Activated CD8-positive, alpha-beta memory T cell treated with anti-CD3 and anti-CD28 coated beads, Interleukin-2, amount 50 U/mL, for 48 hours (primary cell): ENCODE data around the gene FHAD1.

Experiments
- DNase-seq: peaks from one replicate; pipeline ENCODE4 v3.0.0-alpha.2; 2020

FHAD1 gene

DNA sequence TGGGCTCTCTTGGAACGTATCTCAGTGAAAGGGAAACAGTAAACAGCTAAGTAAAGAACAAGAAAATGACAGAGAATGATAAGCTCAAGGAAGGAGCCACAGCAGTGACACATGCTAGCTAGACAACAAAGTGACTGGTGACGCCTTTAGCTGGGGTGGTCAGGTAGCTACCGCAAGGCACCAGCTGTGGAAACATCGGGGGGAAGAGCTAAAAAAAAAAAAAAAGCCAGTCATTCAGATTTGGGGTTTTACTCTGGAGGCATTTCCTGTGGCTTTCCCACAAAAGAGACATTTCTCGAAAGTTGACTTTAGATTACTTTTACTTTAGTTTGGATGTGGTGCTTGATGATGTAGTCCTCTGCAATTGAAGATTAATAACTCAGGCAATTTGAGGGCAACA, 2.1 kb downstream of the FHAD1 start:
- peak; percentile 69 for DNase-seq

DNA sequence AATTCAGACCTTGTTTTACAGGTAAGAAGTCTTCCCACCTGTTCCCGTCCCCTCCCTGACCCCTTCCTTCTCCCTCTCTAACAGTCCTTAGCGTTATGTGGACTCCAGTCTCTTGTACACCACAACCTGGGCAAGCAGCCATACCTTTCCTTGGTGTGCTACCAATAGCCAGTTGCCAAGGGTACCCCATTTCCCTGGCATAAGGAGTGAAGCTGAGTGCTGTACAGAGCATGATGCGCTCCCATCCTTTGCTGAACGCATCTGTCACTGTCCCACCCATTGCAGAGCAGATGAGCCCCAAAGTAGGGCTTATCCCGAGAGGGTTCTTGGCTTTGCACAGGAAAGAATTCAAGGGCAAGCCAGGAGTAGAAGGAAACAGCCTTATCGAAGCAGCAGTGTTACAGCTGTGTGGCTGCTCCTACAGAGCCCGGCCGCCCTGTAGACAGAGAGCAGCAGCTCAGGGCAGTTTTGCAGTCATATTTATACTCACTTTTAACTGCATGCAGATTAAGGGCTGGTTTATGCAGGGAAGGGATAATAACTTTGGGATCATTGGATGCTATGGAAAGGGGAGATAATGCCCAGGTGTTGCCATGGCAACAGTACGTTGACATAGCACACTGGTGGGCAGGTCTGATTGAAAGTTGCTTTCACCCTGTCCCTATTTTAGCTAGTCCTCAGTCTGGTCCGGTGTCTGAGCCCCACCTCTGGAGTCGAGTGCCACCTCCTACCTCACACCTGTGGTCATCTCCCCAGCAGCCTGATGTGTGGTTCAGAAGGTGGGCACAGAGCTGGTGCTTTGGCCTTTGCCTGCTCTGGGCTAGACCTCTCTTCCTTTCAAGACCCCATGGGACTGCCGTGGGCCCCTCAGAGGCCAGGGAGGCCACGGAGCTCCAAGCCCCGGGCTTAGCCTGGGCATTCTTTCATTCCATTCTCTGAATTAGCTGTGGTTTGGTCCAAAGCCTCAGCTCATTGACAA, 5.1 kb downstream of the FHAD1 start:
- DNase-seq: no peak

DNA sequence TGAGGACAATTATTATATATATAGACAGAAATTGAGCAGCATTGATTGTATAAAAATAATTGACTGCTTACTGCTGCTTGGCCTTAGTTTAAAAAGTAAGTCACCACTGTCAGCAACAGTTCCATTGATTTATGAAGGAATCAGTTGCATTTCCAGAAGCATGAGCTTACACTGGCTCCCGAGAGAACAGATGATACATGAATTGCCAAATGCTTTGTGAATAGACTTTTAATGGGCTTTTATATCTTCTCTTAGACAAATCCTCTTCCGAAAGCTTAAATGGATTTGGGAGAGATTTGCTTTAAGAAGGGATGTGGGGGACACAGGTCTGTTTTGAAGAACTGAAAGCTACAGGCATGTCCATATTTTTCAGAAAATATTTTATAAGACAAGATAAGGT, 7.5 kb downstream of the FHAD1 start:
- DNase-seq: no peak

DNA sequence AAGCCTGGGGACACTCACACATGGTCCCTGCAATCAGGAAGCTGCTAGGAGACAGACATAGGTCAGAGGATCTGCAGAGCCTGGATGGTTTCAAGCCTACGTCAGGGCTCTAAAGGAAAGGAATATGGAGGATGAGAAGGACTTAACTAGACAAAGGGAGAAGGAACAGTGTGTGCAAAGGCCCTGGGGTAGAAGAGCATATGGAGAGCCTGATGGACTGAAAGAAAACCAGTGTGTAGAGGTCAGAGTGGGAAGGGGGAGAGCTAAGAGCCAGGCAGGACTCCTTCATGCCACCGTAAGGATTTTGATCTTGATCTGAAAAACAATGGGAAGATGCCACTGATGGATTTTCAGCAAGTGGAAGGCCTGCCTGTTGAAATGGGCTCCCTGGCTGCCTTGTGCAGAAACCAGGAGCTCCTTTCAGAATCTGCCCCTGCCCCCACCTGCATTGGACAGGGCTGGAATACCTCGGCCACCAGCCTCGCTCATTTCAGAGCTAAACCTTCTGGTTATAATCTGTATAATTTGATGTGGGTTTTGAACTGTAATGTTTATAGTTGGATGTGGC, 8.6 kb downstream of the FHAD1 start:
- no peak for DNase-seq

DNA sequence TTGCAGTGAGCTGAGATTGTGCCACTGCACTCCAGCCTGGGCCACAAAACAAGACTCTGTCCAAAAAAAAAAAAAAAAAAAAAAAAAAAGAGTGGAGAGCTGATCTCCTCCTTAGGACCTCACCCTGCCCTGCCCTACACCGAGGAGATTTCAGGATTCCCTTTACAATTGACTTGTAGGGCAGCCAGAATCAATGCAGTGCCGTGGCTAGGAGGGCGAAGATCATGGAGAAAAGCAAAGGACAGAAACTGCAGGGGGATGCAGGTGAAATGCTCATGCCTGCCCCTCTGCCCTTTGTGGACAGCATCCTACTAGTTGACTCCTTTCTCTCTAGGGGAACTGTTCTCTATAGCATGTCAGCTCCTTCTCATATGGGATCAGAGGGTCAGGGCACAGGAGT, 9.6 kb downstream of the FHAD1 start:
- no peak for DNase-seq

DNA sequence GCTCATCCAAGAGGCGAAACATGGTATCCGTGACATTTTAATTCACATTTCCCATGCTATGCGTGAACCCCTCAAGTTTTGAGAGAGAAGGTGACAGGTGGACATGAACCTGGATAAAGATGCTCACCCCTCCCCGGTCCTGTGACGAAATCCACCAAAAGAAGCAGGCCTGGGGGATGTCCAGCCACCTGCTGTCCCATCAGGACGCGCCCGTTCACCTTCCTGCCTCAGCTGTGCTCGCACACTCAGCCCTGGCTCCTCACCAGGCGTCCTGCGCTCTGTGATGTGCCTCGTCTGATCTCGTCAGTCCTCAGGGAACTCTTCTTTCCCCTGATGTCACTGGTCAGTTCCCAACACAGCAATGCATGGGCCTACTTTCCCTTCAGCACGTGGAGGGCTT, 10.3 kb downstream of the FHAD1 start:
- DNase-seq: no peak

DNA sequence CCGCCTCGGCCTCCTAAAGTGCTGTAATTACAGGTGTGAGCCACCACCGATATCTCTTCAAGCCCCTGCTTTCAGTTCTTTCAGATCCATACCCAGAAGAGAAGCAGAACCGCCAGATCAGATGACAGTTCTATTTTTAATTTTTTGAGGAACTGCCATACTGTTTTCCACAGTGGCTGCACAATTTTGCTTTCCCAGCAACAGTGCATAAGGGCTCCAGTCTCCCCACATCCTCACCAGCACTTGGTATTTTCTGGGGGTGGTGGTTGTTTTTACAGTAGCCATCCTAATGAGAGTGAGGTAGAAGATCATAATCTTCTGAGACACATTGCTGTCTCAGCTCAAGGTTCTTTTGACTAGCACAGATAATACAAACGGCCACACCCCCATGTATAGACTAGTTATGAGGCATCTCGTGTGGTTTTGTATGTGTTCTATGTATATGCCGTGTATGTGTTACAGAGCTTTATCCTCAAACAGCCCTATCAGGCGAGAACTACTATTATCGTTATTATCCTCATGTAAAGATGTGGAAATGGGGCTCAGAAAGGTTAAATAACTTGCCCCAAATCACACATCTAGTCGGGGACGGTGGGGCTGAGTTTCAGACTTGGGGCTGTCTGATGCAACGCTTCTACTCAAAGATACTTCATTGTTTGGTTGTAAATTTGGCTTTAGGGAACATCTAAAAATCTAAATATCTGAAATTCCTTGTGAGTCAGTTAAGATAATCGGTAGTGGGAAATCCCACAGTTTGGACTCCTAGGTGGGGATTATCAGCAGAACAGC, 12.0 kb downstream of the FHAD1 start:
- DNase-seq: no peak

DNA sequence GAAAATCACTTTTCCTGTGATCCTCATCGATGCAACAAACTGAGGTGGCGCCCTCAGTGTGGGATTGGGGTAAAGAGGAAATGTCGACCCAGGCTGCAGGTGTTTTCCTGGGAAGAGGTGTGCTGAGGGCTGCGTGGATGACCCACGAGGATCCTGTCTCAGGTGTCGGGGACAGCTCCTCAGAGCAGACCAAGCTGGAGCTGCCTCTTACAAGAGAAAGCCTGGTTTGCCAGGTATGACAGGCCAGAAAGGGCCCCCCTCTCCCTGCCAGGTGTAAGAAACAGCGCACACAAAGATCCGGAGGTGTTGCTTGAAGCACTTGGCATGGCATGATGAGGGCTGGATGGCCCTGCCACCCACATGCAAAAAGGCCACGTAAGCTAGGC, 12.6 kb downstream of the FHAD1 start:
- peak; percentile 42 for DNase-seq

DNA sequence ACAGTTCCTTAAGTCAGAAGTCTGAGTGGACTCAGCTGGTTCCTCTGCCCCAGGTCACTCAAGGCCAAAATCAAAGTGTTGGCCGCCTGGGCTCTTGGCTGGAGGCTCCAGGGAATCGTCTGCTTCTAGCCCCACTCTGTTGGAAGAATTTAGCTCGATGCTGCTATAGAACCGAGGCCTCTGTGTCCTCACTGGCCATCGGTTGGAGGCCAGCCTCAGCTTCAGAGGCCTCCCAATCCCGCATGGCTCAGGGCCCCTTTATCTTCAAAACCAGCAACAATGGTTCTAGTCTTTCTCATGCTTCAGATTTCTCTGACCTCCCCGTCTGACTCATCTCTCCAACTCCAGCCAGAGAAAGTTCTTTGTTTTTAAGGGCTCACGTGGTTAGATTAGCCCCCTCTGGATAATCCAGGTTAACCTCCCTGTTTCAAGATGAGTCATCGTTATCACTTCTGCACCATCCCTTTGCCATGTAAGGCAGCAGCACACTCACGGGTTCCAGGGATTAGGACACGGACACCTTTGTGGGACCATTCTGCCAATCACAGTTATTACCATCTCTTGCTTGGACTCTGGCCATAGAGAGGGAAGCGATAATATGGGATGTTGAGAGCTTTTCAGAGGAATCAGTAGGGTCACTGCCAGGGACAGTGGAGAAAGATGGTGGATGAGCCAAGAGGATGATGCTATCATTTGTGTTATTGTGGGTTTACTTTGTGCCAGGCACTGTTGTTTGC, 13.6 kb downstream of the FHAD1 start:
- DNase-seq: peak; percentile 40

DNA sequence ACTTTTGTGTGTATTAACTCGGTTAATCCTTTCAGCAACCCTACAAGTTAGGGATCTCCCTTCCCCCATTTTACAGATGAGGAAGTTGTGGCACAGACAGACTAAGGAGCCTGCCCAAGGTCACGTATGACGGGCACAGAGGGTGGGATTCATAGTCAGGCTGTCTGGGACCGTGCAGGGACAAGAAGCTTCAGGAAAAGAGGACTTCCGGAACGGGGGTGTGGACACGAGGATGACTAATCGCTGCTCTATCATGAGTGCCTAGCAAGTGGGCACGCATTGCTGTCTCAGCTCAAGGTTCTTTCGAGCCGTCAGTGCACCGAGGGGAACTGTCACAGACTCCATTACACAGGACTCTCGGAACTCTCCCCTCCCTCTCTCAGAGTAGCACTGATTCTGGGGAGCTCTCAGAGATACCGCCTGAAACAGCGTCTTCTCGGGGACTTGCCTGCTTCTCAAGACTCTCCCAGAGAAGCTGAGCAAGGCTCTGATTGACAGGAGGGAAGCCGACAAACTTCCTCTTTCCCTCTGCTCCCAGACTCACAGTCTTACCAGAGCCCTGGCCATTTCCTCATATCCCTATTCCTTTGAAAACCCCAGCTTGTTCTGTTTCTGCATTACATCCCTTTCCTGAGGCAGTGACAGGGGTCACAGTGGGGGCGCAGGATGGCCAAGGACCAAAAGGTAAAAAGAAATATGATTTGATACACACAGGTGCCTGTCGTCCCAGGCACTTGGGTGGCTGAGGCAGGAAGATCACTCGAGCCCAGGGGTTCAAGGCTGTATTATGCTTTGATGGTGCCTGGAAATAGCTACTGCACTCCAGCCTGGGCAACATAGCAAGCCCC, 14.4 kb downstream of the FHAD1 start:
- peak; percentile 58 for DNase-seq

DNA sequence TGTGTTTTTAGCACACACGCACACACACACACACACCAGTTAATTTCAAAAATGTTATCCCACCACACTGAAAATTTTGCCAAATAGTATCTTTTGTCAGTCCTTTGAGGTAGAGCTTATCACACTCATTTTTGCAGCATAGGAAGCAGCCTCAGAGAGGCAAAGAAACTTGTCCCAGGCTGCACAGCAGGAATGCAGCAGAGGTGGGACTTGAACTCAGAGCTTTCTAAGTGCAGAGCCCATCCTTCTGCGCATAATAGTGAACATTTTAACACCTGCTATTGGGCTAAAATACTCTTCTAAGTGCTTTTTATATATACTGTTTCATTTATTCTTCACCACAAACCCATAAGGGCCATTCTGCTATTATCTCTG, 15.0 kb downstream of the FHAD1 start:
- DNase-seq: no peak

DNA sequence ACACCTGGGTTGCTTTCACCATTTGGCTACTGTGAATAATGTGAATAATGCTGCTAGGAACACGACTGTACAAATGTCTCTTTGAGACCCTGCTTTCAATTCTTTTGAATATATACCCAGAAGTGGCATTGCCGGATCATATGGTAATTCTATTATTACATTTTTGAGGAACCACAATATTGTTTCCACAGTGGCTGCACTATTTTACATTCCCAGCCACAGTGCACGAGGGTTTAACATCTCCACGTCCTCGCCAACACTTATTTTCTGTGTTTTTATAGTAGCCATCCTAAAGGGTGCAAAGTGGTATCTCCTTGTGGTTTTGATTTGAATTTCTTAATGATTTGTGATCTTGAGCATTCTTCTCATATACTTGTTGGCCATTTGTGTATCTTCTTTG, 15.7 kb downstream of the FHAD1 start:
- no peak for DNase-seq

DNA sequence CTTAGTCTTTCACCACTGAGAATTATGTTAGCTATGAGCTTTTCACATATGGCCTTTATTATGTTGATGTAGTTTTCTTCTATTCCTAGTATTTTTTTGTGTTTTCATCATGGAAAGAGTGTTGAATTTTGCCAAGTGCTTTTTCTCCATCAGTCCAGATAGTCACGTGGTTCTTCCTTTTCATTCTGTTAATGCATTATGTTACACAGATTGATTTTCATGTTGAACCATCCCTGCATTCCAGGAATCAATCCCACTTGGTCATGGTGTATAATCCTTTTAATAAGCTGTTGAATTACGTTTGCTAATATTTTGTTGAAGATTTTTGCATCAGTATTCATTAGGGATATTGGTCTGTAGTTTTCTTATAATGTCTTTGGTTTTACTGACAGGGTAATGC, 17.7 kb downstream of the FHAD1 start:
- no peak for DNase-seq

DNA sequence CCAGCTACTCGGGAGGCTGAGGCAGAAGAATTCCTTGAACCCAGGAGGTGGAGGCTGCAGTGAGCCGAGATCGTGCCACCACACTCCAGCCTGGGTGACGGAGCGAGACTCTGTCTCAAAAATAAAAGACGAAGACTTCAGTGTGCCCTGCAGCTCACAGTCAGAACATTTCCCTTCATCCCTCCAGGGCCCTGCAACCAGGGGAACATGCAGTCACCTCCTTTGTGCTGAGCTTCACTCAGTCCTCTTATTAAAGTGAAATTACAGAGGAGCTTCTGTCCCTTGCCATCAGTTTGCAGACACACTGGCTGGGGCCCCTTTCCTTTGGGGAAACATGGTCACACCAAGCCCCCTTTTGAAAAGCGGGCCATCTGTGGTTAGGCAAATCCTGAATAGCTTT, 24.2 kb downstream of the FHAD1 start:
- DNase-seq: no peak

DNA sequence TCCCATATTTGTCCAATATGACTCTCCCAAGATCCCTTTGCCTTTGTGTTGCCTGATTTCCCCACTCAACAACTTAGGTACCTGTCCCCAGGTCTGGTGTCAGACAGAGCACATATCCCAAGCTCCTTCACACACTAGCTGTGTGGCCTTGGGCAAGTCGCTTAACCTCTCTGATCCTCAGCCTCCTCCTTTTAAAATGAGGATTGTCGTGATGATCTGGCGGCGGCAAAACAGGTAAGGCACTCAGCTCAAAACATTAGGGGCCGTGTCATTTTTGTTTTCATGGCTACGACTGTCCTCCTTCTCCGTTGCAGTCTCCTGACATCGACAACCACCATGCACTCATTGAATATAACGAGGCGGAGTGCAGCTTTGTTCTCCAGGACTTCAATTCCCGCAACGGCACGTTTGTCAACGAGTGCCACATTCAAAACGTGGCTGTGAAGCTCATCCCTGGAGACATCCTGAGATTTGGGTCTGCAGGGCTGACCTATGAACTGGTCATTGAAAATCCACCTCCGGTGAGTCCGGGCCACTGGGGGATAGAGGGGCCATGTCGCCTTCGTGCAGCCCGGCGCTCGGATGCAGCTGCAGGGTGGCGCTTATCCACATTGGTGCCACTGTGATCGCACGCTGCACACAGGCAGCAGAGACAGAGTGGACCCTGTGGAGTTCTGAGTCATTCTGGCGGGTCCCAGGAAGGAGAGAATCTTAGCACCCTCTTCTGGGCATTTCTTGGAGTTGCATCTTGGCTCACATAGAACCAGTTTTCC, 25.2 kb downstream of the FHAD1 start:
- DNase-seq: peak; percentile 64

DNA sequence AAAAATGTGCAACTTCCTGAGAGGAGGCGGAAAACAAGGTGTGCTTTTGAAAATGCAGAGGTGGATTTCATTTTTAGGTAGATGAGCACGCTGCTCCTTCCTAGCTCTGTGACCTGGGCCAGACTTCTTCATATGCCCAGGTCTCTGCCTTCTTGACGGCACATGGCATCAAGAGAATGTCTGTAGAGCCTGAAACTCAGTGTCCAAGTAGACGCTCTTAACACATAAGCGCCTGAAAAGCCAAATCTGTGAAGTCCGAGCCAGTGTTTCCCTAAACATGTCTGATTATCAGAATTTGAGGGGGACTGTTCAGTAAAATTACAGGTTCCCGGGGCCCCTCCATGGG, 25.7 kb downstream of the FHAD1 start:
- no peak for DNase-seq

DNA sequence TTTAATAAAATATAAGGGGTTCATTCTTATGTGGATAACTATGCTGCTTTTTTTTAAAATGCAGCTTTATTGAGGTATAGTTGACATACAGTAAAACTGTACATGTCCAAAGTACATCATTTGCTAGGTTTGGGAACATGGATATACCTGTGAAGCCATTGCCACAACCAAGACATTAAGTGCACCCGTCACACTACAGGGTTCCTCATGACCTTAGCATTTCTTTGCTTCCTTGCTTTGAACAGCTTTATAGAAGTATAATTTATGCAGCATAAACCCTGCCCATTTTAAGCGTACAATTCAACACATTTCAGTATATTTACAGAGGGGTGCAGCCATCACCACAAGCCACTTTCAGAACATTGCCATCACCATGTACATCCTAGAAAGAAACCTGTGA, 26.3 kb downstream of the FHAD1 start:
- DNase-seq: no peak

DNA sequence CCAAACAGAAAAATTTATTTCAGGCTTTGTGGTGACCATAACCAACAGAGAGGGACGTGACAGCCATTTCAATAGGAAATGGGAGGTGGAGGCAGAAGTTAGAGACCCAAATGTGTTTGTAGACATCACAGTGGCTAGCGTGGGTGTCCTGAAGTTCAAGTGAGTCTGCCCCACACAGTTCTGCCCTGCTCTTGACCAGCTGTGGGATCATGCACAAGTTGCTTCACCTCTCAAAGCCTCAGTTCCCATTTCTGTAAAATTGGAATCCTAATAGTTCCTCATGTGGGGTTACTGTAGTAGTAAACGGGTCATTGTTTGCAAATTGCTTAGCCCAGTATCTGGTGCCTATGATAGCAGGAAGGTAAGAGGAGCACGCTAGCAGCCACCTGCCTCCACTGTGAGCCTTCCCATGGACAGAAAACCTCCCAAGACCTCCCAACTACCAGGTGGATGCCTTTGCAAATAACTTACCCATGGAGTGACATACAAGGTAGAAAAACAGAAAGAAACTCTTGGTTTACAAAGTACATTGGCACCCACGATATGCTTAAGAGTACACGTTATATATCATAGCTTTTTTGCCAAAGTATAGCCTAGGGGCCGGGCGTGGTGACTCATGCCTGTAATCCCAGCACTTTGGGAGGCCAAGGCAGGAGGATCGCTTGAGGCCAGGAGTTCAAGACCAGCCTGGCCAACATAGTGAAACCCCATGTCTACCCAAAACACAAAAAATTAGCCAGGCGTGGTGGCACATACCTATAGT, 29.1 kb downstream of the FHAD1 start:
- DNase-seq: no peak

DNA sequence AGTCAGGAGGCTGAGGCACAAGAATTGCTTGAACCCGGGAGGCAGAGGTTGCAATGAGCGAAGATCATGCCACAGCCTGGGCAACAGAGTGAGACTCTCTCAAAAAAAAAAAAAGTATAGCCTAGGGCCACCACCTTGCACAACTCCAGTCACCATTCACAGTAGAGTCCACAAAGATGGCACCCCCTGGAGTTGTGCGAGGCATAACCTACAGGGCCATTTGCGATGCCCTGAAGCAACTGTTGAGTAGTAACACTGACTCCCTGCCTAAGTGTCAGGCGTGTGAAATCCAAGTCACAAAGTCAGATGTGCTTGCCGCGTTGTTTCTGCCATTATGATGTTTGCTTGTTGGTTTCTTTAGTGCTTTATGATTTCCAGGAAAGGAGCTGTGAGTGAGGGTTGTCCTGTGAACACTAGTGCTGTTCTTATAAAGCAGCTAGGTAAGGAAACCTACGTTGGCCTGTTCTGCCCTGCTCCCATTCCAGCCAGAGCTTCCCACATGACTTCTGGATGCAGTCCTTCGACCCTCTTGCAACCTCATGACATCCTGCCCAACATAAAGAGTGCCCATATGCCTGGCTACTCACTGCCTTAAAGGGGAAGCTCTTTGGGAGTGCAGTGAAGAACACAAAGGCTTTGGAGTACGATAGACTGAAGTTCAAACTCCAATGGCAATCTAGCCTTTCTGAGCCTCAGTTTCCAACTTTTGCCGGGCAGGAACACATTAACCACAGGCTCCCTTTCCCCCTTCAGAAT, 29.8 kb downstream of the FHAD1 start:
- DNase-seq: peak; percentile 22

DNA sequence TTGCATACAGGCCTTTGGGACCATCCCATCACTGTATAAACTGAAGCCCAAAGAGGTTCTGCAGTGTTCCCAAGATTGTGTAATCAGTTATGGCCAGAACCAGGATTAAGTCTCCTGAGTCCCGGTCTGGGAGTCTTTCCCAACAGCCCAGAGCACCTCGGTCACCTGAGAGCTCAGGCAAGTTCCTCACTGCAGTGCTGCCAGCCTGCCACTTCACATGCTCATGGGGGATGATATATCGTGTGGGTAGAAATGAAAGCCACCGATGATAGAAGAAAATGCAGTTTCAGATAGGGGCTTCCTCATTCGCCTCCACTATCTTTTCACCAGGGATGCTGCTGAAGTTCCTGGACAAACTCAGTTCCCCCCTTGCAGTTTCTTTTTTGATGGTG, 30.4 kb downstream of the FHAD1 start:
- peak; percentile 7 for DNase-seq
